ENCODE data around the gene UBE2F. TPM values are rescaled to one million over a fixed set of nuclear protein-coding genes. Genes with fewer than 3 reads are reported as not detected.
A peak's percentile ranks its signal among the peaks of the same experiment; 100 is the strongest.

The UBE2F gene
- total RNA-seq, 2 experiments from 2014 or later = 59.2 to 75.5 TPM

DNA sequence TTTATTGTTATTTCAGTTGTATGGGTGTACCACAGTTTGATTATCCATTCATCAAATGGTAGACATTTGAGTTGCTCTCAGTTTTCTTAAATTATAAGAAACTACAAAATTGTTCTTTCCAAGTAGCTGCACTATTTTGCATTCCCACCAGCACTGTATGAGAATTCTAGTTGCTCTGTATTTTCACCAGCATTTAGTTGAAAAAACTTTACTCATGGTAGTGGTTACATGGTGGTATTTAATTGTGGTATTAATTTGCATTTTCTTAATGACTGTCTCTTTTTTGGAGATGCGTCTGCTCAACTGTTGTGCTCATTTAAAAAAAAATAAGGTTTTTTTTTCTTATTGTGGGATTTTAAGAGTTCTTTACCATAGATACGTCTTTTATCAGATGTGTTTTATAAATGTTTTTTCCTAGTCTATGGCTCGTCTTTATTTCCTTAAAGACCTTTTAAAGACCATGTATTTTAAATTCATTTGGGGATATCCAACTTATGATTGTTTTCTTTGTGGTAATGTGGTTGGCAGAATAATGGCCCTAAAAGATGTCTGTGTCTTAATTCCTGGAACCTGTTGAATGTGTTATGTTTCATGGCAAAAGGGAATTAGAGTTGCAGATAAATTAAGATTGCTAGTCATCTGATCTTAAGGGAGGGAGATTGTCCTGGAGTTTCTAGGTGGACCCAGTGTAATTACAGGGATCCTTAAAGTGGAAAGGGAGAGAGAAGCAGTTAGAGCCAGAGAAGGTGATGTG is 37.4 kb downstream of the UBE2F start:
- Mint-ChIP-seq H3K9me3 (ENCODE audit: low read depth) (no peaks in the 10 kb centered on the region), H3K27ac (peak overlapping the region; percentile 94), H3K4me1 (peaks cover 70% of the 10 kb centered on the region), H3K27me3 (no peaks in the 10 kb centered on the region), H3K36me3 (ENCODE audit: low read depth) (peaks cover 44% of the 10 kb centered on the region), H3K4me3 (peak overlapping the region; percentile 58)
- intact Hi-C loops (cut with DNase I, micrococcal nuclease) = no loop called here
- CTCF ChIA-PET = interaction anchor here (0.6 kb wide), 1 partner anchor 57 kb away, joined by 3 read pairs; no protein-coding TSS in a partner anchor
- POLR2A ChIA-PET = no interaction called here
- no peak for DNase-seq
- peak; percentile 60 for ATAC-seq

GRCh38 chr2:238005528-238005927 is 38.7 kb downstream of the UBE2F start:
- no peak overlapping the region for H3K4me3 Mint-ChIP-seq
- CTCF ChIA-PET = interaction anchor here (0.7 kb wide), 1 partner anchor 12 kb away, joined by 3 read pairs; no protein-coding TSS in a partner anchor
- no peaks in the 10 kb centered on the region for H3K27me3 Mint-ChIP-seq
- peaks cover 36% of the 10 kb centered on the region for H3K36me3 Mint-ChIP-seq (ENCODE audit: low read depth)
- DNase-seq (no peak), ATAC-seq (no peak)
- H3K9me3 Mint-ChIP-seq (ENCODE audit: low read depth) = no peaks in the 10 kb centered on the region
- peaks cover 70% of the 10 kb centered on the region for H3K4me1 Mint-ChIP-seq
- intact Hi-C loops (cut with DNase I, micrococcal nuclease) = no loop called here
- peak overlapping the region; percentile 22 for H3K27ac Mint-ChIP-seq
- POLR2A ChIA-PET = no interaction called here

- Mint-ChIP-seq H3K9me3 (ENCODE audit: low read depth) (no peaks in the 10 kb centered on the region), H3K36me3 (ENCODE audit: low read depth) (peaks cover 38% of the 10 kb centered on the region), H3K27ac (peak overlapping the region; percentile 6), H3K27me3 (no peaks in the 10 kb centered on the region), H3K4me3 (no peak overlapping the region), H3K4me1 (peaks cover 74% of the 10 kb centered on the region)
- ChIA-PET POLR2A (no interaction called here), CTCF (interaction anchor here (0.7 kb wide), 2 partner anchors 8 to 107 kb away, joined by 3 to 5 read pairs; no protein-coding TSS in a partner anchor)
- DNase-seq (no peak), ATAC-seq (no peak)
- intact Hi-C loops (cut with DNase I, micrococcal nuclease) = no loop called here
Measured at GRCh38 chr2:238006510-238006909, 39.7 kb downstream of the UBE2F start.

GRCh38 chr2:238007924-238008323 is 41.1 kb downstream of the UBE2F start:
- no peak for DNase-seq
- intact Hi-C loops (cut with DNase I, micrococcal nuclease) = no loop called here
- no peaks in the 10 kb centered on the region for H3K9me3 Mint-ChIP-seq (ENCODE audit: low read depth)
- peaks cover 42% of the 10 kb centered on the region for H3K36me3 Mint-ChIP-seq (ENCODE audit: low read depth)
- POLR2A ChIA-PET = no interaction called here
- no peak overlapping the region for H3K4me3 Mint-ChIP-seq
- H3K27ac Mint-ChIP-seq = no peak overlapping the region
- CTCF ChIA-PET = interaction anchor here (1.1 kb wide), 1 partner anchor 13 kb away, joined by 3 read pairs; no protein-coding TSS in a partner anchor
- no peak for ATAC-seq
- H3K27me3 Mint-ChIP-seq = no peaks in the 10 kb centered on the region
- peaks cover 66% of the 10 kb centered on the region for H3K4me1 Mint-ChIP-seq

DNA sequence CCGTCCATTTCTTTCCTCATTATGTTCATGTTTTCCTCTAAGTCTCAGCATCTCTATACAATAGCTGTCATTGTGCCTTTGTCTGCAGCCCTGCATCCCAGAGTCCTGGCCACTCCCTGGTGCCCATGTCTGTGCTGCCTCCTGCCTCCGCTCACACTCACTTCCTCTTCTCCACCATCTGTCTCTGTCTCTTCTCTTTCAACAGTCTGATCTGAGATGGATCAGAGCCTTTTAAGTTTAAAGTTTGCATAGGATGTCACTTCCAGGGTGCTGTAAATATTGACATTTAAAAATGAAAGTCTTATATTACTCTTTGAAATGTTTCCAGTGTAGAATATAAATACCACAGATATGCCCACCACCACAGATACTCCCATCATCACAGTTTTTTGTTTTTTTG is 42.7 kb downstream of the UBE2F start:
- intact Hi-C loops (cut with DNase I, micrococcal nuclease) = no loop called here
- peak overlapping the region; percentile 20 for H3K4me3 Mint-ChIP-seq
- peak overlapping the region; percentile 85 for H3K27ac Mint-ChIP-seq
- no peak for DNase-seq
- no peaks in the 10 kb centered on the region for H3K27me3 Mint-ChIP-seq
- no peaks in the 10 kb centered on the region for H3K9me3 Mint-ChIP-seq (ENCODE audit: low read depth)
- peaks cover 51% of the 10 kb centered on the region for H3K4me1 Mint-ChIP-seq
- peak; percentile 78 for ATAC-seq
- CTCF ChIA-PET = interaction anchor here (0.9 to 1.4 kb wide), 4 partner anchors 10 to 86 kb away, joined by 3 to 6 read pairs (median 4); no protein-coding TSS in a partner anchor
- POLR2A ChIA-PET = interaction anchor here (0.8 kb wide), 1 partner anchor 45 kb away, joined by 3 read pairs; no protein-coding TSS in a partner anchor
- peaks cover 34% of the 10 kb centered on the region for H3K36me3 Mint-ChIP-seq (ENCODE audit: low read depth)

DNA sequence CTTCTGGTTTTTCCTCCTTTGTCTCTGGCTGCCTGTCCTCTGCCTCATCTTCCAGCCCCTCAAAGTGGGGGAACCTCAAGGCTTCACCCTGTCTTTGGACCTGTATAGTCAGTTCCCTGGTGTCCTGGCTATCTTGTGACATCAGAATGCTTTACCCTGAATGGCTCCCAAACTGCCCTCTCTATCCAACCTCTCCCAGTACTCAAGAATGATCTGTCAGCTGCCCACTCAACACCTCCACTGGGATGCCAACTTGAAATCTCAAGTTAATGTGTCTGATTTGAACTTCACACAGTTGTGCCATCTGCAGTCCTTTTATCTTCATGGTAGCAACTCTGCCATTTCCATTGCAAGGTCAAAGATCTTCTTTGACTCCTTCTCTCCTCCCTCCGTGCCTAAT is 43.8 kb downstream of the UBE2F start:
- peak overlapping the region; percentile 23 for H3K27ac Mint-ChIP-seq
- H3K27me3 Mint-ChIP-seq = no peaks in the 10 kb centered on the region
- ATAC-seq (no peak), DNase-seq (no peak)
- H3K9me3 Mint-ChIP-seq (ENCODE audit: low read depth) = no peaks in the 10 kb centered on the region
- H3K4me1 Mint-ChIP-seq = peaks cover 45% of the 10 kb centered on the region
- no peak overlapping the region for H3K4me3 Mint-ChIP-seq
- intact Hi-C loops (cut with DNase I, micrococcal nuclease) = no loop called here
- peaks cover 27% of the 10 kb centered on the region for H3K36me3 Mint-ChIP-seq (ENCODE audit: low read depth)
- ChIA-PET POLR2A (no interaction called here), CTCF (interaction anchor here (0.6 to 1.4 kb wide), 3 partner anchors 11 to 42 kb away, joined by 3 to 6 read pairs (median 3); no protein-coding TSS in a partner anchor)

DNA sequence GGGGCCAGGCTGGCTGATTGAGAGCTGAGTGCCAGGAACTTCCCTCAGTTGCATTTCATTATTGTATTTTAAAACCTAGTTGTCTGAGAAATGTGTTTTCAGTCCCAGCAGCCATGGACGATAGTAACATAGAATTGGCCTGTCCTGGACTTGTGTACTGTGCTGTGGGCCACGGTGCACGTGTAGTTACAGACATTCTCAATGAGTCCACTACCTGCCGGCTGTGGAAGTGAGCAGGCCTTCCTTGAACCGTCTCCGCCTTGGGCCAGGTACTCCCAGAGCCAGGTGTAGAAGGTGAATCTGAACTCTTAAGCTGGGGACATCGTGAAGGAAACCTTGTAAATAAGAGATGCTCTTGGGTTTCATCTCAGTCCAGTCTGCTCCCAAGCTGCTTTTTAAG is 47.0 kb downstream of the UBE2F start:
- Mint-ChIP-seq H3K4me1 (peaks cover 24% of the 10 kb centered on the region), H3K27me3 (no peaks in the 10 kb centered on the region), H3K4me3 (no peak overlapping the region), H3K36me3 (ENCODE audit: low read depth) (peaks cover 32% of the 10 kb centered on the region), H3K27ac (no peak overlapping the region), H3K9me3 (ENCODE audit: low read depth) (no peaks in the 10 kb centered on the region)
- DNase-seq = no peak
- no peak for ATAC-seq
- ChIA-PET CTCF (interaction anchor here (0.8 to 1.2 kb wide), 2 partner anchors 16 to 38 kb away, joined by 3 to 6 read pairs; no protein-coding TSS in a partner anchor), POLR2A (interaction anchor here (0.5 kb wide), 1 partner anchor 41 kb away, joined by 4 read pairs; no protein-coding TSS in a partner anchor)
- intact Hi-C loops (cut with DNase I, micrococcal nuclease) = no loop called here

- peaks cover 34% of the 10 kb centered on the region for H3K36me3 Mint-ChIP-seq (ENCODE audit: low read depth)
- intact Hi-C loops (cut with DNase I, micrococcal nuclease) = no loop called here
- ATAC-seq (no peak), DNase-seq (no peak)
- H3K4me3 Mint-ChIP-seq = no peak overlapping the region
- no peaks in the 10 kb centered on the region for H3K9me3 Mint-ChIP-seq (ENCODE audit: low read depth)
- CTCF ChIA-PET = interaction anchor here (0.9 kb wide), 1 partner anchor 47 kb away, joined by 4 read pairs; no protein-coding TSS in a partner anchor
- no peak overlapping the region for H3K27ac Mint-ChIP-seq
- no peaks in the 10 kb centered on the region for H3K27me3 Mint-ChIP-seq
- POLR2A ChIA-PET = no interaction called here
- H3K4me1 Mint-ChIP-seq = peaks cover 9% of the 10 kb centered on the region
Measured at GRCh38 chr2:238015705-238016104, 48.9 kb downstream of the UBE2F start.

- CTCF ChIA-PET = no interaction called here
- intact Hi-C loops (cut with DNase I, micrococcal nuclease) = no loop called here
- peaks cover 4% of the 10 kb centered on the region for H3K4me1 Mint-ChIP-seq
- H3K36me3 Mint-ChIP-seq (ENCODE audit: low read depth) = peaks cover 29% of the 10 kb centered on the region
- no peaks in the 10 kb centered on the region for H3K27me3 Mint-ChIP-seq
- ATAC-seq = no peak
- H3K9me3 Mint-ChIP-seq (ENCODE audit: low read depth) = no peaks in the 10 kb centered on the region
- no peak for DNase-seq
- POLR2A ChIA-PET = no interaction called here
- no peak overlapping the region for H3K27ac Mint-ChIP-seq
- no peak overlapping the region for H3K4me3 Mint-ChIP-seq
Measured at GRCh38 chr2:238016526-238016925, 49.7 kb downstream of the UBE2F start.

DNA sequence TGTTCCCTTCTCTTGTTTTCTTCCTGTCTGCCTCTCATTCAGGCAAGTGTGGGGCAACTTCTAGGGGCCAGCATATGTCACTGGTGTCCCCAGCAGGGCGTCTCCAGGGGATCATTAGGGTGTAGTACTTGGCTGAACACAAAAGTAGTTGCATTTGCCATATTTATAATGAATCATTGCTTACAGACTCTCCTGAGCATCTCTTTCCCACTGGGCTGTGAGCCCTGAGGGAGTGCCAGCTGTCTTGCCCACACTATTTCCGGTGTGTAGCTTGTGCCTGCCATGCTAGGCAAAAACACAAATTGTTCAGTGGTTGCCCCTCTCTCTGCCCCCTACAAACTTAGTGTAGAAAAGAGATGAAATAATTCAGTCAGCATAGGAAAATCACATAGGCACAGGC is 53.1 kb downstream of the UBE2F start:
- ATAC-seq = no peak
- CTCF ChIA-PET = no interaction called here
- H3K36me3 Mint-ChIP-seq (ENCODE audit: low read depth) = peaks cover 29% of the 10 kb centered on the region

GRCh38 chr2:238020816-238021215 is 54.0 kb downstream of the UBE2F start:
- no peak for DNase-seq
- ChIA-PET CTCF (no interaction called here), POLR2A (no interaction called here)
- Mint-ChIP-seq H3K9me3 (ENCODE audit: low read depth) (no peaks in the 10 kb centered on the region), H3K4me3 (no peak overlapping the region), H3K27me3 (no peaks in the 10 kb centered on the region), H3K27ac (no peak overlapping the region), H3K36me3 (ENCODE audit: low read depth) (peaks cover 36% of the 10 kb centered on the region), H3K4me1 (peaks cover 17% of the 10 kb centered on the region)
- intact Hi-C loops (cut with DNase I, micrococcal nuclease) = no loop called here
- ATAC-seq = no peak

More for the DNA sequence above, 53.1 kb downstream of the UBE2F start:
- intact Hi-C loops (cut with DNase I, micrococcal nuclease) = no loop called here
- Mint-ChIP-seq H3K27ac (no peak overlapping the region), H3K9me3 (ENCODE audit: low read depth) (no peaks in the 10 kb centered on the region), H3K4me1 (peaks cover 9% of the 10 kb centered on the region), H3K27me3 (no peaks in the 10 kb centered on the region), H3K4me3 (no peak overlapping the region)
- POLR2A ChIA-PET = no interaction called here
- no peak for DNase-seq

- POLR2A ChIA-PET = no interaction called here
- H3K9me3 Mint-ChIP-seq (ENCODE audit: low read depth) = no peaks in the 10 kb centered on the region
- ATAC-seq (no peak), DNase-seq (no peak)
- peaks cover 18% of the 10 kb centered on the region for H3K4me1 Mint-ChIP-seq
- no peaks in the 10 kb centered on the region for H3K27me3 Mint-ChIP-seq
- H3K4me3 Mint-ChIP-seq = no peak overlapping the region
- peaks cover 38% of the 10 kb centered on the region for H3K36me3 Mint-ChIP-seq (ENCODE audit: low read depth)
- no peak overlapping the region for H3K27ac Mint-ChIP-seq
- CTCF ChIA-PET = no interaction called here
- intact Hi-C loops (cut with DNase I, micrococcal nuclease) = no loop called here
Measured at GRCh38 chr2:238021327-238021726, 54.5 kb downstream of the UBE2F start.

Data from activated CD4-positive, alpha-beta T cell treated with anti-CD3 and anti-CD28 coated beads for 36 hours (primary cell).